ENCODE data around the gene YLPM1.

- TF ChIP-seq, protein P1, sequence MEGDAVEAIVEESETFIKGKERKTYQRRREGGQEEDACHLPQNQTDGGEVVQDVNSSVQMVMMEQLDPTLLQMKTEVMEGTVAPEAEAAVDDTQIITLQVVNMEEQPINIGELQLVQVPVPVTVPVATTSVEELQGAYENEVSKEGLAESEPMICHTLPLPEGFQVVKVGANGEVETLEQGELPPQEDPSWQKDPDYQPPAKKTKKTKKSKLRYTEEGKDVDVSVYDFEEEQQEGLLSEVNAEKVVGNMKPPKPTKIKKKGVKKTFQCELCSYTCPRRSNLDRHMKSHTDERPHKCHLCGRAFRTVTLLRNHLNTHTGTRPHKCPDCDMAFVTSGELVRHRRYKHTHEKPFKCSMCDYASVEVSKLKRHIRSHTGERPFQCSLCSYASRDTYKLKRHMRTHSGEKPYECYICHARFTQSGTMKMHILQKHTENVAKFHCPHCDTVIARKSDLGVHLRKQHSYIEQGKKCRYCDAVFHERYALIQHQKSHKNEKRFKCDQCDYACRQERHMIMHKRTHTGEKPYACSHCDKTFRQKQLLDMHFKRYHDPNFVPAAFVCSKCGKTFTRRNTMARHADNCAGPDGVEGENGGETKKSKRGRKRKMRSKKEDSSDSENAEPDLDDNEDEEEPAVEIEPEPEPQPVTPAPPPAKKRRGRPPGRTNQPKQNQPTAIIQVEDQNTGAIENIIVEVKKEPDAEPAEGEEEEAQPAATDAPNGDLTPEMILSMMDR (IDR thresholded peaks at IDR 0.05): no peak
- TF ChIP-seq POLR2A (IDR thresholded peaks at IDR 0.05): no peak
These were observed 69.7 kb downstream of the YLPM1 start for GRCh38 chr14:74832849-74833248.
